ENCODE results near the gene FAM174A. TPM values are rescaled to one million over a fixed set of nuclear protein-coding genes. Genes with fewer than 3 reads are reported as not detected.

The FAM174A gene
- total and polyA plus RNA-seq, 10 donors, result 5.4 to 26.7 (median 12.7) TPM

- TF ChIP-seq POLR2AphosphoS5 (IDR thresholded peaks at IDR 0.05), result no peak
- TF ChIP-seq CTCF (IDR thresholded peaks at IDR 0.05 in 8 of 11, conservative IDR thresholded peaks at IDR 0.05 in 3 of 11), result no peak
- TF ChIP-seq POLR2A (IDR thresholded peaks at IDR 0.05), result no peak
- H3K9me3 ChIP-seq, result no peaks in the 10 kb centered on the region
- H3K4me1 ChIP-seq, result peaks cover 1 to 25% (median 16%) of the 10 kb centered on the region in 6 donors
- DNase-seq, result no peak
- no peak overlapping the region for H3K4me3 ChIP-seq
- no peak overlapping the region for H3K27ac ChIP-seq
- H3K27me3 ChIP-seq (replicated peaks in 1 of 7), result no peaks in the 10 kb centered on the region
- H3K36me3 ChIP-seq, result no peaks in the 10 kb centered on the region
- WGBS, 5 donors, result 94 to 100% (median 99%) methylated on average over 1 of the region's 1 CpG
- intact Hi-C loops (cut with DNase I; ENCODE audit: low total_unique reads), result no loop called here
Measured at GRCh38 chr5:100542086-100542485, 6.9 kb downstream of the FAM174A start.

- Histone ChIP-seq H3K9me3 (no peaks in the 10 kb centered on the region), H3K27ac (no peak overlapping the region), H3K36me3 (no peaks in the 10 kb centered on the region), H3K4me3 (no peak overlapping the region), H3K4me1 (peaks cover 0 to 8% (median 0%) of the 10 kb centered on the region in 6 donors), H3K27me3 (replicated peaks in 1 of 7) (no peaks in the 10 kb centered on the region)
- intact Hi-C loops (cut with DNase I; ENCODE audit: low total_unique reads), result no loop called here
- 94 to 96% (median 96%) methylated on average over 1 of the region's 1 CpG for WGBS, 5 donors
- no peak for DNase-seq
- TF ChIP-seq POLR2A (IDR thresholded peaks at IDR 0.05) (no peak), CTCF (IDR thresholded peaks at IDR 0.05 in 8 of 11, conservative IDR thresholded peaks at IDR 0.05 in 3 of 11) (no peak), POLR2AphosphoS5 (IDR thresholded peaks at IDR 0.05) (no peak)
Measured at GRCh38 chr5:100546001-100546400, 10.8 kb downstream of the FAM174A start.

GRCh38 chr5:100550531-100551051 lies 15.4 kb downstream of the FAM174A start:
- Histone ChIP-seq H3K9me3 (peaks cover 0 to 3% (median 0%) of the 10 kb centered on the region in 8 donors), H3K4me1 (peaks cover 0 to 9% (median 0%) of the 10 kb centered on the region in 6 donors), H3K27me3 (replicated peaks in 1 of 7) (no peaks in the 10 kb centered on the region), H3K27ac (no peak overlapping the region), H3K4me3 (no peak overlapping the region), H3K36me3 (no peaks in the 10 kb centered on the region)
- intact Hi-C loops (cut with DNase I; ENCODE audit: low total_unique reads), result no loop called here
- no peak for DNase-seq
- no peak for TF ChIP-seq CTCF (IDR thresholded peaks at IDR 0.05 in 8 of 11, conservative IDR thresholded peaks at IDR 0.05 in 3 of 11)
- TF ChIP-seq POLR2AphosphoS5 (IDR thresholded peaks at IDR 0.05), result no peak
- no peak for TF ChIP-seq POLR2A (IDR thresholded peaks at IDR 0.05)
- 68 to 88% (median 81%) methylated on average over 1 of the region's 1 CpG for WGBS, 5 donors

- no peak overlapping the region for H3K4me3 ChIP-seq
- WGBS, 5 donors, result 91 to 98% (median 96%) methylated on average over 3 of the region's 3 CpGs
- intact Hi-C loops (cut with DNase I; ENCODE audit: low total_unique reads), result no loop called here
- DNase-seq, result no peak
- H3K4me1 ChIP-seq, result peaks cover 0 to 9% (median 0%) of the 10 kb centered on the region in 6 donors
- H3K27me3 ChIP-seq (replicated peaks in 1 of 7), result no peaks in the 10 kb centered on the region
- H3K27ac ChIP-seq, result no peak overlapping the region
- TF ChIP-seq POLR2A (IDR thresholded peaks at IDR 0.05) (no peak), POLR2AphosphoS5 (IDR thresholded peaks at IDR 0.05) (no peak), CTCF (IDR thresholded peaks at IDR 0.05 in 8 of 11, conservative IDR thresholded peaks at IDR 0.05 in 3 of 11) (no peak)
- no peaks in the 10 kb centered on the region for H3K36me3 ChIP-seq
- peaks cover 0 to 4% (median 0%) of the 10 kb centered on the region in 8 donors for H3K9me3 ChIP-seq
Measured at GRCh38 chr5:100551183-100551582, 16.0 kb downstream of the FAM174A start.

Data from spleen (tissue), 11 donors.